NCI-H510A treated with DMSO at 0.1 percent for 48 hours (cell line): ENCODE measurements around the gene ANO3.
"Not testable (repeated sequence)": the region's sequence is repeated elsewhere in the genome, so short reads cannot be mapped to it uniquely, and the experiment has no call there.

Experiments
- DNase-seq: peaks from one replicate; lab custom pipeline; 2025; lab: John Stamatoyannopoulos, UW

The ANO3 gene

DNA sequence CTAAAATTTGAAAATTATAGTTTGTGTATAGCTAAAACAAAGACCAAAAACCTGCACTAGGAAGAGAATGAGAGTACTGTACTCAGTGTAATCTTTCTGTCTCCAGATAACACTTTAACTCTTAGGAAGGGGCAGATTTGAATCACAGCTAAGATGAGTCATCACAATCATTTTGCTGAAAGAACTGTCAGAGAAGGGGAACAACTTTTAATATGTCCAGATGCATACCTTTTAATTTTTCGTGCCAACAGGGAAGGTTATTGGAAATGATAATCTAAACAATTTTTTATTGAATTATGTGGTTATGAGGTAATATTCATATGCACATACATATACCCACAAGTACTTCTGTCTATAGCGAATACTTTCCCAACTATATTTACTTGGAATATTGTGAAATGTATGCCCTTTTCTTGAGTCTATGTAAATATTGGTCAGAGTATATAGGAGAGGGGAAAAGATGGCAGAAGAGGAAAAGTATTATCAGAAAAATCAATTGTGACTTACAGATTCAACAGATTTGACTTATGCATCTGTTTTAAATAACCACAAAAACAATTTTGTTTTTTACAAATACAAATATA lies 291.2 kb downstream of the ANO3 start:
- DNase-seq, result no peak

DNA sequence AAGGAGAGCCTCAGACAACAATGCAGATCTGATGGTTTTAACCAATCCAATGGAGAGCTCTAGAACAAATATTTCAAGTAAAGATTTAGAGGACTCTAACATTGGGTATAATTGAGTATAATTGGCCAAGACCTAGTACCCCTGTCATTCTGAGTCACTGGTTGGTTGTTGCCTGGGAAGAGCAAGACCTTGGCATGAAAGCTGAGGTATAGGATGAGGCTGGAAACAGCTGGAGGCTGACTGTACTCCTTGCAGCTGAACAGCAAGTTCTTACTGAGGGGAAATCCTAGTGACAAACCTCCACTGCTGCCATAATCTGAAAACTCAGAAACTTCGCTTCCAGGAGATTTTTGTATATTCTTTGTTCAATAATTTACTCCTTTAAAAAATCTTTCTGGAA lies 294.4 kb downstream of the ANO3 start:
- DNase-seq, result no peak

DNA sequence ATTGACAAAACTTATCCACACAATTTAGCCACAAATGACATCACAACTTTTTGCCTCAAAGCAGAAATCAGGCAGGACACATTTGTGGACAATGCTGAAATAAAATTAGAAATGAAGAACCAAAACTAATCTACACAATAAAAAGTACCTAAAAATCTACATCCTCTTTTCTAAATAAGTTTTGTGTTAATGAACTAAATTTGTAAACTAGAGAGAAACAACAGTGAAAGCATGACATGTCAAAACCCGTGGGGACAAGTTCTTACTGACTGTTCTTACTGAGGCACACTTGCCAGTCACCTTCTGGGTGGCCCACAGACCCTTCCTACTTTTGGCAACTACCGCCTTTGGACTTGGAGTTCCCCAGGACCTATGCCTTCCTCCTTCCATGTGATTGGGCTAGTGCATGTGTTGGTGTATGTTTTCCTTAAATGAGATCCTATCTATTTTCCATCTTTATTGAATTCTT lies 300.8 kb downstream of the ANO3 start:
- no peak for DNase-seq

- not testable (repeated sequence) for DNase-seq
Observed at GRCh38 chr11:26643314-26643713, 311.4 kb downstream of the ANO3 start.

- DNase-seq, result peak; percentile 38
Observed at GRCh38 chr11:26649884-26650283, 318.0 kb downstream of the ANO3 start.

DNA sequence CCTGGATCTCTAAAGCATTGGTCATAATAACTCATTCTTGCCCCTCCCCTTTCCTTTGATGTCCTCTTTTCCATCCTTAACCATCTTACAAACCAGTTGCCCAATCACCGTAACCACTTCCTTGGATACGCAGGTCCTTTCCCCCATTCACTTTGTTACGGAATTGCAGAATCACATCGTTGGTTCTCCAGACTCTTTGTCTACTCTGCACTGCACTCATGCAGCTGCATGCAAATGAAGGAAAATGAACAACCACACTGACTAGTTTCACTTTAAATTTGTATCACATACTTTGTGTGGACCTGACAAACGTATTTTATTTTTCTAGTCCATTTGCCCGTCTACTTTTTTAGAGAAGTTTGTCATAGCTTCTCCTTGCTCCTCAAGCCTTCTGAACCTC lies 320.0 kb downstream of the ANO3 start:
- peak; percentile 1 for DNase-seq

DNA sequence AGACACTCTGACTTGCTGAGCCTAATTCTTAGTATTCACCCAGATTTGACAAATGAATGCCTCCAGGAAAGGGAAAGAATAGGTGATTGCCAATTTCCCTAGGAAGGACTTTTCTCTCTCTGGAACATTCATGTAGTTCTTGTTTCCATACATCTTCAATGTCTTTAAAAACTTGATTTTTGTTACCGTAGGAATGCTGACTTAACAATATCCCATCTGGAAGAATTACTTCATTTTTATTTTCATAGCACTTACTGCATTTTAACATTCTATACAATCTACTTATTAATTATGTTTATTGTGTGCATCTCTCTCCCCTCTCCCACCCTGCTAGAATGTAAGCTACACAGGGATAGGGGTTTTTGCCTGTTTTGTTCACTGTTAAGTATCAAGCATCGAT lies 323.4 kb downstream of the ANO3 start:
- no peak for DNase-seq

DNA sequence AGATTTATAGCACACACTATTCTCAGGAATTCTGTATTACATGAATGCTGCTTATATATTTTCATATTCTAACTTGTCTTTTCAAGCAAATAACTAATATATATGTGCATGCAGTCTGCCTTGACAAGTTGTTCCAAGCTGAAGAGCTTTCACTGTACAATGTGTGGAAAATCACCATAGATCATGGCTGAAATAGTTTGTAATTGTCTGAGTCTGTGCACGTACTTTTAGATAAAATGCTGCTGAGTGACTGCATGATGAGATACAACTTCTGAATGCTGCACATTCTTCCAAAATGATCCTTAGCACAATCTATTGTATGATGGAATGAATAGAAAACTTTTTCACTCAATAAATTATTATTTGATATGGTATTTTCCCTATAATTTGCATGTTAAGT lies 331.0 kb downstream of the ANO3 start:
- no peak for DNase-seq

GRCh38 chr11:26665036-26665435 lies 333.1 kb downstream of the ANO3 start:
- no peak for DNase-seq

- no peak for DNase-seq
Observed at GRCh38 chr11:26665946-26666345, 334.0 kb downstream of the ANO3 start.

- no peak for DNase-seq
Observed at GRCh38 chr11:26675233-26675928, 343.5 kb downstream of the ANO3 start.

DNA sequence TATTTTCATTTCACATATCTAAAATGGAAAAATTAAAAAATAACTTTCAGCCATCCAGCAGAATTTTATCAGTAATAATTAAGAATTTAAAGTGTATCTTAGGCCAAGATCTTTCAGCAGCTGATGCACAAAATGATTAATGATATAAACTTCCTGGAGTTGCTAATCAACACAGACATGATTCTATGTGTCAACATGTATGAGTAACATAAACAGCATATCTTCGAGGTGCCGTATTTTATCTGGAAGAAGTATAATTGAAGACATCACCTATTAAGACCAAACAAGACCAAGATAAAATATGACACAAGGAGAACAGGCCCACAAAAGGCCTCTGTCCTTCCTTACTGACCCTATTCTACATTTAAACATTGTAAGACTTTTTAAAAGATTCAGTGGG lies 344.7 kb downstream of the ANO3 start:
- DNase-seq, result no peak

GRCh38 chr11:26677566-26677965 lies 345.6 kb downstream of the ANO3 start:
- DNase-seq, result no peak

DNA sequence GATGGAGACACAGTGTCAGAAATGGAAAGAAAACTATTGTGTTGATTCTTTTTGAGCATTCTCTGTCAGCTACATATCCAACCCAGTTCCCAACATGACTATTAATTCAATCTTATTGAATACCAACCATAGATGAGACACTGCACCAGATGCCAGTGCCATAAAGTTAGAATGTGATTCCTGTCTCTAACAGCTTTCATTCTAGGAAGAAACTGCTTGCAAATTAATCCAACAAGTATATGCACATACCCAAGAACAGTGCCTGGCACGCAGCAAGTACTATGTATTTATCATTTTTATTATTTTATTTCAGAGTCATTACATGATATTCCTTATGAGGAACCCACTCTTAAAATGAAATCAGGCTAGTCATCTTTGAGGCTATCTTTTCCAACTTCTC lies 355.4 kb downstream of the ANO3 start:
- DNase-seq, result no peak

DNA sequence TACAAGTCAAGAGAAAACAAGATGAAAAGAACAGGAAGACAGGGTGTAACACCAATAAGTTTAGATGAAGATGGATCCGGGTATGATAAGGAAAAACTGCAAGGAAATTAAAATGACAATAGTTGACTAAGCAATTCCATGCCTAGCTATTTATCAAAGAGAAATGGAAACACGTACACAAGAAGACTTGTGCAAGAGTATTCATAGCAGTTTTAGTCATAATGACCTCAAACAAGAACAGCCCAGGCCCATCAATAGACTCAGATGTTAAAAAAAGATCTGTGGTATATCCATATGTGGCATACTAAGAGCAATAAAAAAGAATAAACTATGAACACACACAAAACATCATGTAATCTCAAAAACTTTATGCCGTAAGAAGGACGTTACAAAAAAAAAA lies 356.8 kb downstream of the ANO3 start:
- DNase-seq, result no peak

DNA sequence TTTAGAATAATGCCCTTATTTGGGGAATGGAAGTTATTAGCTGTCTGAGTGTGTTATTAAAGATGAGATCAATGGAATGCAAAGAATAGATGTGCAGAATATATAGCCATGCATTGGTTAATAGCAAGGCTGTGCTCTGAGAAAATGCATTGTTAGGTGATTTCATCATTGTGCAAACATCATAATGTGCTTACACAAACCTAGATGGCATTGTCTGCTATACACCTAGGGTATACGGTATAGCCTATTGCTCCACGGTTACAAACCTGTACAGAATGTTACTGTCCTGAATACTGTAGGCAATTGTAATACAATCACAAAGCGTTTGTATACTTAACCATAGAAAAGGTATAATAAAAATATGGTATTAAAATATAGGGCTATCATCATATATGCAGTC lies 364.4 kb downstream of the ANO3 start:
- DNase-seq, result peak; percentile 42

GRCh38 chr11:26698224-26698623 lies 366.3 kb downstream of the ANO3 start:
- DNase-seq, result no peak

DNA sequence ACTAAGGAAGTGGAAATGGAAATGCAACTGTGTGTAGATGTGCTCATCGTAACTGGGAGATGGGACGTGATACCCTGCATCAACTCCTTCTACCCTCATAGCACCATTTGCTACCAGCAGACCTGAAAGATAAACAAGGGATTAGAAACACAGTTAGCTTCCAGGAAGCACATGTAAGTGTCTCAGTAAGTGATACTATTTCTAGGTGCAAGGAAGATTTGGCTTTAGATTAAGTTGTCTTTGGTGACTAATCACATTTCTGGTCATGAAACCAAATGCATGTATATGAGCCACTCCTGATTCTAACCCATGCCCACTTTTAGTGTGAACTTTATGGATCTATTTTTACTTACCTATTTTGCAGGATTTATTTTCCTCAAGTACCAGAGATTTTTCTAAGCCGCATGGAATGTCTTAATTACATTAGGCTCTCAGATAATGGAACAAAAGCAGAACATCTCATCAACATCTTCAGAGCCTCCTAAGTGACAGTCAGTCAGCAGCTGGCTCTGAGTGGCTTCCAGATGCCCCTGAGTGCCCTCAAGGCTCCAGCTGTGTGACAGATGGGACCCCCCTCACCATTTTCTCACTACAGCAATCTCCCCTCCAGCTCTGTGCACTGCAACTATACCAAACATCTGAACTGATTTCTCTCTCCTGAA lies 368.8 kb downstream of the ANO3 start:
- no peak for DNase-seq

DNA sequence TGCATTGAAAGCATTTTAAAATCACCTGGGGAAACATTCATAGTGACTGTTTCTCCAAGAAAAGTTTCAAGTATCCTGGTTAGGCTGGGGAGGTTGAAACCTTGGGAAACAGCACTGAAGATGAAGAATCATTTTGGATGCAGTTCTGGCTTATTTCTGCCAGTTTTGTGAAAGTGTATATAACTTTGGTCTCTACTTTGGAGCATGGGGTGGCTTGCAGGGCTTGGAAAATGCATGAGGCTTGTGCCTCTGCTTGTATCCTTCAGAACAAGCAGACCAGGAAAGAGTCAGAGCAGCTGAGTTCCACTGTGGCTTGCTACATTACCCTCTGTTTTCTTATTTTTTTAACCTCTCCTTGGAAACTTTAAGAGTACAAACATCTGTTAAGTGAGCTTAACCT lies 370.5 kb downstream of the ANO3 start:
- no peak for DNase-seq

GRCh38 chr11:26703411-26704191 lies 371.7 kb downstream of the ANO3 start:
- DNase-seq, result no peak

DNA sequence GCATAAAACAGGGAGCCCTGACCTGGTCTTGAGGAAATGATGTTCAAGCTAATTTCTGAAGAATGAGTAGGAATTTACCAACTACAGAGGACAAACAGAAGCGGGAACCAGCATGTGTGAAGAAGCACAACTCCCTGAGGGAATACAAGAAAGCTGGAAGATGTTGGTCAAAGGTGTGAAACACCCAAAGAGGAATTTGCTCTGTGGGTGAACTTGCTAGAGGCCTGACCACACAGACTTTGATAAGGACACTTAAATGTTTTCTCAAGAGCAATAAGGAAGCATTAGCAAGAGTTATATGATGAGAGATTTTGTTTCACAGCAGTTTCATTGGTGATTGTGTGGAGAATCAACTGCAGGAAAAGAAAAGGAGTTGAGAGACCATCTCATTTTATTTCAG lies 372.3 kb downstream of the ANO3 start:
- DNase-seq, result no peak

- DNase-seq, result no peak
Observed at GRCh38 chr11:26706181-26706580, 374.3 kb downstream of the ANO3 start.
